SK-N-SH treated with all-trans-retinoic acid at 6 μM for 48 hours (cell line): ENCODE results near the gene ADAMTS10.

ENCODE experiments used
- ATAC-seq: fragments of 200-7000 bp; cut with Tn5 transposase; 3 replicates; pipeline ENCODE4 v1.9.1; 2020; ENCODE audit warnings: mild to moderate bottlenecking, moderate library complexity
- ARNTL ChIP-seq: fragments of 450-650 bp; formaldehyde crosslinking; IDR thresholded peaks from 2 replicates; pipeline ENCODE4 v1.5.0; 2020; ENCODE audit warnings: low read depth, mild to moderate bottlenecking, moderate library complexity, borderline replicate concordance
- BACH2 ChIP-seq: fragments of 250-450 bp; sonication (Bioruptor Pico); IDR thresholded peaks from 2 replicates; pipeline ENCODE4 v1.9.0; 2021; ENCODE audit warnings: mild to moderate bottlenecking, borderline replicate concordance
- CSDC2 ChIP-seq: fragments of 250-450 bp; sonication (Bioruptor Pico); IDR thresholded peaks from 2 replicates; pipeline ENCODE4 v1.5.0; 2020; ENCODE audit warnings: mild to moderate bottlenecking, moderate library complexity
- ESRRG ChIP-seq: fragments of 250-450 bp; sonication (Bioruptor Pico); IDR thresholded peaks from 2 replicates; pipeline ENCODE4 v1.6.1; 2021; ENCODE audit warnings: mild to moderate bottlenecking
- GLIS3 ChIP-seq: fragments of 250-450 bp; sonication (Bioruptor Pico); IDR thresholded peaks from 2 replicates; pipeline ENCODE4 v1.5.0; 2020; ENCODE audit warnings: mild to moderate bottlenecking, moderate library complexity
- ISL1 ChIP-seq: fragments of 250-450 bp; sonication (Bioruptor Pico); IDR thresholded peaks from 2 replicates; pipeline ENCODE4 v2.1.2; 2022; ENCODE audit warnings: mild to moderate bottlenecking, moderate library complexity
- OSR1 ChIP-seq: fragments of 250-450 bp; sonication (Bioruptor Pico); IDR thresholded peaks from 2 replicates; pipeline ENCODE4 v1.8.0; 2022; ENCODE audit warnings: moderate library complexity, mild to moderate bottlenecking, inconsistent platforms
- PPARA ChIP-seq: fragments of 250-450 bp; sonication (Bioruptor Pico); IDR thresholded peaks from 2 replicates; pipeline ENCODE4 v1.5.0; 2020; ENCODE audit warnings: mild to moderate bottlenecking, borderline replicate concordance
- RARB ChIP-seq: fragments of 250-450 bp; sonication (Bioruptor Pico); IDR thresholded peaks from 2 replicates; pipeline ENCODE4 v1.8.0; 2021; ENCODE audit warnings: mild to moderate bottlenecking, moderate library complexity
- SNAI2 ChIP-seq: fragments of 250-450 bp; sonication (Bioruptor Pico); IDR thresholded peaks from 2 replicates; pipeline ENCODE4 v1.5.0; 2020; ENCODE audit warnings: mild to moderate bottlenecking, moderate library complexity
- TCF4 ChIP-seq: fragments of 250-450 bp; sonication (Bioruptor Pico); IDR thresholded peaks from 2 replicates; pipeline ENCODE4 v1.8.0; 2021; ENCODE audit warnings: mild to moderate bottlenecking, moderate library complexity, borderline replicate concordance
- TOX ChIP-seq: fragments of 250-450 bp; sonication (Bioruptor Pico); IDR thresholded peaks from 2 replicates; pipeline ENCODE4 v1.8.0; 2021; ENCODE audit warnings: mild to moderate bottlenecking, moderate library complexity, borderline replicate concordance
- ZC3H10 ChIP-seq: fragments of 250-450 bp; sonication (Bioruptor Pico); IDR thresholded peaks from 2 replicates; pipeline ENCODE4 v1.5.1; 2021; ENCODE audit warnings: mild to moderate bottlenecking, moderate library complexity
- ZFP3 ChIP-seq: fragments of 250-450 bp; sonication (Bioruptor Pico); IDR thresholded peaks from 2 replicates; pipeline ENCODE4 v1.5.0; 2020; ENCODE audit warnings: mild to moderate bottlenecking, moderate library complexity
- ZFP30 ChIP-seq: fragments of 450-650 bp; formaldehyde crosslinking; IDR thresholded peaks from 2 replicates; pipeline ENCODE4 v1.5.0; 2022; ENCODE audit warnings: mild to moderate bottlenecking, moderate library complexity
- ZNF565 ChIP-seq: fragments of 450-650 bp; formaldehyde crosslinking; conservative IDR thresholded peaks from 2 replicates; pipeline ENCODE4 v1.5.0; 2020; ENCODE audit warnings: low read depth, mild to moderate bottlenecking, moderate library complexity
- ZNF70 ChIP-seq: fragments of 450-650 bp; formaldehyde crosslinking; IDR thresholded peaks from 2 replicates; pipeline ENCODE4 v1.5.0; 2020; ENCODE audit warnings: mild to moderate bottlenecking, moderate library complexity
- ZNF8 ChIP-seq: fragments of 450-650 bp; formaldehyde crosslinking; IDR thresholded peaks from 2 replicates; pipeline ENCODE4 v1.5.0; 2020; ENCODE audit warnings: mild to moderate bottlenecking, moderate library complexity
- TF ChIP-seq, protein P1 (sequence below): fragments of 250-450 bp; sonication (Bioruptor Pico); IDR thresholded peaks from 2 replicates; pipeline ENCODE4 v1.5.0; 2020; ENCODE audit warnings: mild to moderate bottlenecking, moderate library complexity
- TF ChIP-seq, protein P2 (sequence below): fragments of 250-450 bp; sonication (Bioruptor Pico); IDR thresholded peaks from 2 replicates; pipeline ENCODE4 v1.8.0; 2021; ENCODE audit warnings: low read depth, mild to moderate bottlenecking, moderate library complexity, borderline replicate concordance
- TF ChIP-seq, protein P3 (sequence below): fragments of 250-450 bp; sonication (Bioruptor Pico); IDR thresholded peaks from 2 replicates; pipeline ENCODE4 v1.5.1; 2021; ENCODE audit warnings: mild to moderate bottlenecking, moderate library complexity
- TF ChIP-seq, protein P4 (sequence below): fragments of 250-450 bp; sonication (Bioruptor Pico); IDR thresholded peaks from 2 replicates; pipeline ENCODE4 v1.5.1; 2020; ENCODE audit warnings: low read depth, mild to moderate bottlenecking, moderate library complexity

Gene ADAMTS10

DNA sequence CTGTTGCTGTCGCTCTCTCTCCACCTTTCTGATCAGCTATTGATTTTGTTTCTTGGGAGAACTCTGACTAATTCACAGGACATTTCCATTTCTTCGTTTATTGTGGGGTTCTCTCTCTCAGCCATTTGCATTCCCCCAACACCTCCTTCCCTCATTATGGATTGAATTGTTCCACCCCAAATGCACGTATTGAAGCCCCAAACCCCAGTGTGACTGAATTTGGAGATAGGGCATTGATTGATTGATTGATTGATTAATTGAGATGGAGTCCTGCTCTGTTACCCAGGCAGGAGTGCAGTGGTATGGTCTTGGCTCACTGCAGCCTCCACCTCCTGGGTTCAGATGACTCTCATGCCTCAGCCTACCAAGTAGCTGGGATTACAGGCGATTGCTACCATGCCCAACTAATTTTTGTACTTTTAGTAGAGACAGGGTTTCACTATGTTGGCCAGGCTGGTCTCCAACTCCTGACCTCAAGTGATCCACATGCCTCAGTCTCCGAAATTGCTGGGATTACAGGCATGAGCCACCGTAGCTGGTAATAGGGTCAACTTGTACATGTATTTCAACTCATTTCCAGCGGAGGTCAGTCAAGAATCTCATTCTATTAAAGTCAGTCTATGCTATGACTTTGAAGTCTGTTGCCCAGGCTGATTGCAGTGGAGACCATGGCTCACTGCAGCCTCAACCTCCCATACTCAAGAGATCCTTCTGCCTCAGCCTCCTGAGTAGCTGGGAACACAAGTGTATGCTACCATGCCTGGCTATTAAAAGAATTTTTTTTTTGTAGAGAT is 33.5 kb upstream of the ADAMTS10 start (continued):
- TF ChIP-seq, protein P1, sequence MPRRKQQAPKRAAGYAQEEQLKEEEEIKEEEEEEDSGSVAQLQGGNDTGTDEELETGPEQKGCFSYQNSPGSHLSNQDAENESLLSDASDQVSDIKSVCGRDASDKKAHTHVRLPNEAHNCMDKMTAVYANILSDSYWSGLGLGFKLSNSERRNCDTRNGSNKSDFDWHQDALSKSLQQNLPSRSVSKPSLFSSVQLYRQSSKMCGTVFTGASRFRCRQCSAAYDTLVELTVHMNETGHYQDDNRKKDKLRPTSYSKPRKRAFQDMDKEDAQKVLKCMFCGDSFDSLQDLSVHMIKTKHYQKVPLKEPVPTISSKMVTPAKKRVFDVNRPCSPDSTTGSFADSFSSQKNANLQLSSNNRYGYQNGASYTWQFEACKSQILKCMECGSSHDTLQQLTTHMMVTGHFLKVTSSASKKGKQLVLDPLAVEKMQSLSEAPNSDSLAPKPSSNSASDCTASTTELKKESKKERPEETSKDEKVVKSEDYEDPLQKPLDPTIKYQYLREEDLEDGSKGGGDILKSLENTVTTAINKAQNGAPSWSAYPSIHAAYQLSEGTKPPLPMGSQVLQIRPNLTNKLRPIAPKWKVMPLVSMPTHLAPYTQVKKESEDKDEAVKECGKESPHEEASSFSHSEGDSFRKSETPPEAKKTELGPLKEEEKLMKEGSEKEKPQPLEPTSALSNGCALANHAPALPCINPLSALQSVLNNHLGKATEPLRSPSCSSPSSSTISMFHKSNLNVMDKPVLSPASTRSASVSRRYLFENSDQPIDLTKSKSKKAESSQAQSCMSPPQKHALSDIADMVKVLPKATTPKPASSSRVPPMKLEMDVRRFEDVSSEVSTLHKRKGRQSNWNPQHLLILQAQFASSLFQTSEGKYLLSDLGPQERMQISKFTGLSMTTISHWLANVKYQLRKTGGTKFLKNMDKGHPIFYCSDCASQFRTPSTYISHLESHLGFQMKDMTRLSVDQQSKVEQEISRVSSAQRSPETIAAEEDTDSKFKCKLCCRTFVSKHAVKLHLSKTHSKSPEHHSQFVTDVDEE (CRISPR knock-in tag) = no peak
- TF ChIP-seq ZNF70 (CRISPR knock-in tag) = no peak
- no peak for TF ChIP-seq SNAI2
- no peak for TF ChIP-seq ESRRG (CRISPR knock-in tag)
- TF ChIP-seq, protein P2, sequence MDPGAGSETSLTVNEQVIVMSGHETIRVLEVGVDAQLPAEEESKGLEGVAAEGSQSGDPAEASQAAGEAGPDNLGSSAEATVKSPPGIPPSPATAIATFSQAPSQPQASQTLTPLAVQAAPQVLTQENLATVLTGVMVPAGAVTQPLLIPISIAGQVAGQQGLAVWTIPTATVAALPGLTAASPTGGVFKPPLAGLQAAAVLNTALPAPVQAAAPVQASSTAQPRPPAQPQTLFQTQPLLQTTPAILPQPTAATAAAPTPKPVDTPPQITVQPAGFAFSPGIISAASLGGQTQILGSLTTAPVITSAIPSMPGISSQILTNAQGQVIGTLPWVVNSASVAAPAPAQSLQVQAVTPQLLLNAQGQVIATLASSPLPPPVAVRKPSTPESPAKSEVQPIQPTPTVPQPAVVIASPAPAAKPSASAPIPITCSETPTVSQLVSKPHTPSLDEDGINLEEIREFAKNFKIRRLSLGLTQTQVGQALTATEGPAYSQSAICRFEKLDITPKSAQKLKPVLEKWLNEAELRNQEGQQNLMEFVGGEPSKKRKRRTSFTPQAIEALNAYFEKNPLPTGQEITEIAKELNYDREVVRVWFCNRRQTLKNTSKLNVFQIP (CRISPR knock-in tag) = no peak

DNA sequence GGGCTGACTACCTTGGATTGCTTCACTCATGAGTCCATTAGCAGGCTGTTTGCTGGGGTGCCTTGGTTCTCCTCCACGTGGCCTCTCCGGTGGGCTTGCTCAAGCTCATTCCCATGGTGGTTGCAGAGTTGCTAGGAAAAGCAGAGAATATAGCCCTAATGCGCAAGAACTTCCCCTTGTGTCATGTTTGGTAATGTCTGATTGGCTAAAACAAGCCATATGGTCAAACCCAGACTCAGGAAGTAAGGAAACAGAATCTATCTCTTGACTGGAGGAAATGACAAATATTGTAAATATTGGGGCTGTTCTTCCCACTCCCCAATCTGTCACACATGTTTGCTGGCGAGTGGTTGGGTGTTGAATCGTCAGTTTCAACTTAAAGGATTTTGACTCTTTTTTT is 32.0 kb upstream of the ADAMTS10 start:
- ATAC-seq = no peak
- TF ChIP-seq ZNF70 (CRISPR knock-in tag) (no peak), ZFP30 (CRISPR knock-in tag) (no peak), ZFP3 (CRISPR knock-in tag) (no peak), ZNF565 (no peak), GLIS3 (CRISPR knock-in tag) (no peak), BACH2 (CRISPR knock-in tag) (no peak), ZC3H10 (no peak)
- TF ChIP-seq, protein P3, sequence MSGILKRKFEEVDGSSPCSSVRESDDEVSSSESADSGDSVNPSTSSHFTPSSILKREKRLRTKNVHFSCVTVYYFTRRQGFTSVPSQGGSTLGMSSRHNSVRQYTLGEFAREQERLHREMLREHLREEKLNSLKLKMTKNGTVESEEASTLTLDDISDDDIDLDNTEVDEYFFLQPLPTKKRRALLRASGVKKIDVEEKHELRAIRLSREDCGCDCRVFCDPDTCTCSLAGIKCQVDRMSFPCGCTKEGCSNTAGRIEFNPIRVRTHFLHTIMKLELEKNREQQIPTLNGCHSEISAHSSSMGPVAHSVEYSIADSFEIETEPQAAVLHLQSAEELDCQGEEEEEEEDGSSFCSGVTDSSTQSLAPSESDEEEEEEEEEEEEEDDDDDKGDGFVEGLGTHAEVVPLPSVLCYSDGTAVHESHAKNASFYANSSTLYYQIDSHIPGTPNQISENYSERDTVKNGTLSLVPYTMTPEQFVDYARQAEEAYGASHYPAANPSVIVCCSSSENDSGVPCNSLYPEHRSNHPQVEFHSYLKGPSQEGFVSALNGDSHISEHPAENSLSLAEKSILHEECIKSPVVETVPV (CRISPR knock-in tag) = no peak
- TF ChIP-seq, all 23 proteins: peak for 0

DNA sequence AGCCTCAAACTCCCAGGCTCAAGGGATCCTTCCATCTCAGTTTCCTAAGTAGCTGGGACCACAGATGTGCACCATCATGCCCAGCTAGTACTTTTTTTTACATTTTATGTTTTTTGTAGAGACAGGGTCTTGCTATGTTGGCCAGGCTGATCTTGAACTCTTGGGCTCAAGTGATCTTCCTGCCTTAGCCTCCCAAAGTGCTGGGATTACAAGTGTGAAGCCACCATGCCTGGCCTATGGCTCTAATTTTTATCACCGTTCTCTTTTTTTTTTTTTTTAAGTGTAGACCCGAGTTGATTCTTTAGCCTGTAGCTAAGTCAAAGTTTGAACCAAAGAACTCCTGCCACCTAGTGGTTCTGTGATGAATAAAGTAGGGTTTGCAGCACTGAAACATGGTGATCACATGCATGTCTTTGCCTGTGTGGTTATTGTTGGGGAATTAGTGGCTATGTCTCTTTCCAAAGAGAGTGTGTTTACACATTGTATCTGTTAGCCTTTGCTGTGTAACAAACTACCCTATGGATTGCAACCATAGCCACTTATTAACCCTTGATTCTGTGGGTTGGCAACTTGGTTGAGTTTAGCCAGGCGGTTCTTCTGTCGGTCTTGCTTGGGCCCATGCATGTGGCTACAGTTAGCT is 31.5 kb upstream of the ADAMTS10 start:
- ATAC-seq = peak; percentile 66; the same call in 2 of the 3 replicates
- TF ChIP-seq PPARA (CRISPR knock-in tag) (no peak), ZNF8 (CRISPR knock-in tag) (no peak), ZC3H10 (no peak), ZFP30 (CRISPR knock-in tag) (no peak), SNAI2 (no peak), ZFP3 (CRISPR knock-in tag) (no peak), RARB (CRISPR knock-in tag) (no peak), ZNF70 (CRISPR knock-in tag) (no peak), GLIS3 (CRISPR knock-in tag) (no peak), ISL1 (CRISPR knock-in tag) (no peak), CSDC2 (CRISPR knock-in tag) (no peak), TCF4 (CRISPR knock-in tag) (no peak), TOX (CRISPR knock-in tag) (no peak), OSR1 (CRISPR knock-in tag) (no peak), ARNTL (CRISPR knock-in tag) (no peak), ZNF565 (no peak)
- TF ChIP-seq, protein P4, sequence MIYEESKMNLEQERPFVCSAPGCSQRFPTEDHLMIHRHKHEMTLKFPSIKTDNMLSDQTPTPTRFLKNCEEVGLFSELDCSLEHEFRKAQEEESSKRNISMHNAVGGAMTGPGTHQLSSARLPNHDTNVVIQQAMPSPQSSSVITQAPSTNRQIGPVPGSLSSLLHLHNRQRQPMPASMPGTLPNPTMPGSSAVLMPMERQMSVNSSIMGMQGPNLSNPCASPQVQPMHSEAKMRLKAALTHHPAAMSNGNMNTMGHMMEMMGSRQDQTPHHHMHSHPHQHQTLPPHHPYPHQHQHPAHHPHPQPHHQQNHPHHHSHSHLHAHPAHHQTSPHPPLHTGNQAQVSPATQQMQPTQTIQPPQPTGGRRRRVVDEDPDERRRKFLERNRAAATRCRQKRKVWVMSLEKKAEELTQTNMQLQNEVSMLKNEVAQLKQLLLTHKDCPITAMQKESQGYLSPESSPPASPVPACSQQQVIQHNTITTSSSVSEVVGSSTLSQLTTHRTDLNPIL (CRISPR knock-in tag) = no peak
- TF ChIP-seq, protein P3 (CRISPR knock-in tag) = no peak
- TF ChIP-seq, protein P1 (CRISPR knock-in tag) = no peak
- TF ChIP-seq, protein P2 (CRISPR knock-in tag) = no peak
